Progenitor cell of endocrine pancreas (in vitro differentiated cells): Measurements from ENCODE around the gene FANCB. TPM values are rescaled to one million over a fixed set of nuclear protein-coding genes. Genes with fewer than 3 reads are reported as not detected.

ENCODE experiments used
- DNase-seq: peaks from one replicate; pipeline ENCODE4 v3.0.0; 2021; ENCODE audit warnings: low spot score; ENCODE audit not compliant: unreplicated experiment
- H3K27ac Mint-ChIP-seq: 2 replicates; pipeline ENCODE4 v1.8.0; 2021; ENCODE audit warnings: mild to moderate bottlenecking, moderate library complexity, mixed read lengths
- H3K27me3 Mint-ChIP-seq: 2 replicates; pipeline ENCODE4 v1.8.0; 2021; ENCODE audit warnings: mixed read lengths
- H3K36me3 Mint-ChIP-seq: 2 replicates; pipeline ENCODE4 v1.8.0; 2022; ENCODE audit warnings: mixed read lengths; ENCODE audit not compliant: insufficient read depth
- H3K4me1 Mint-ChIP-seq: 2 replicates; pipeline ENCODE4 v1.8.0; 2021; ENCODE audit warnings: low read depth, mixed read lengths
- H3K4me3 Mint-ChIP-seq: 2 replicates; pipeline ENCODE4 v1.8.0; 2021; ENCODE audit warnings: low read depth, mild to moderate bottlenecking, moderate library complexity, mixed read lengths
- H3K9me3 Mint-ChIP-seq: 2 replicates; pipeline ENCODE4 v1.8.0; 2021; ENCODE audit warnings: low read depth, mixed read lengths
- CTCF ChIP-seq: fragments of 200-600 bp; sonication (generic); IDR thresholded peaks from one replicate; pipeline ENCODE4 v1.5.0; 2021; ENCODE audit warnings: antibody characterized with exemption, mild to moderate bottlenecking; ENCODE audit not compliant: unreplicated experiment
- total RNA-seq: library from RNA; stranded (reverse); gene quantifications from 2 replicates; pipeline ENCODE4 v1.2.1, GENCODE V29; 2021

FANCB gene
- total RNA-seq, 1 donor from 2014 or later, result 8.0 TPM

- Mint-ChIP-seq H3K4me3 (peak overlapping the region; percentile 85), H3K36me3 (peaks cover 1% of the 10 kb centered on the region), H3K27ac (peak overlapping the region; percentile 71), H3K27me3 (no peaks in the 10 kb centered on the region), H3K4me1 (peaks cover 2% of the 10 kb centered on the region), H3K9me3 (peaks cover 20% of the 10 kb centered on the region)
- DNase-seq, result no peak
- TF ChIP-seq CTCF, result no peak
Observed at GRCh38 chrX:14873676-14874049, 794 bp upstream of the FANCB start.

GRCh38 chrX:14872355-14872754, 514 bp downstream of the FANCB start:
- Mint-ChIP-seq H3K36me3 (peaks cover 7% of the 10 kb centered on the region), H3K9me3 (peaks cover 28% of the 10 kb centered on the region), H3K4me3 (peak overlapping the region; percentile 85), H3K4me1 (peaks cover 2% of the 10 kb centered on the region), H3K27me3 (no peaks in the 10 kb centered on the region), H3K27ac (no peak overlapping the region)
- no peak for TF ChIP-seq CTCF
- no peak for DNase-seq

- H3K9me3 Mint-ChIP-seq, result peaks cover 32% of the 10 kb centered on the region
- no peak overlapping the region for H3K27ac Mint-ChIP-seq
- peaks cover 10% of the 10 kb centered on the region for H3K36me3 Mint-ChIP-seq
- TF ChIP-seq CTCF, result no peak
- H3K4me3 Mint-ChIP-seq, result peak overlapping the region; percentile 56
- no peaks in the 10 kb centered on the region for H3K27me3 Mint-ChIP-seq
- DNase-seq, result no peak
- peaks cover 2% of the 10 kb centered on the region for H3K4me1 Mint-ChIP-seq
Observed at GRCh38 chrX:14871767-14872166, 1.1 kb downstream of the FANCB start.

GRCh38 chrX:14865201-14865600, 7.7 kb downstream of the FANCB start:
- DNase-seq, result no peak
- Mint-ChIP-seq H3K9me3 (peaks cover 27% of the 10 kb centered on the region), H3K36me3 (peaks cover 10% of the 10 kb centered on the region), H3K4me3 (no peak overlapping the region), H3K27ac (no peak overlapping the region), H3K4me1 (no peaks in the 10 kb centered on the region), H3K27me3 (no peaks in the 10 kb centered on the region)
- no peak for TF ChIP-seq CTCF

- peaks cover 27% of the 10 kb centered on the region for H3K9me3 Mint-ChIP-seq
- no peak for DNase-seq
Observed at GRCh38 chrX:14864631-14865030, 8.2 kb downstream of the FANCB start.

More at GRCh38 chrX:14864631-14865030, 8.2 kb downstream of the FANCB start:
- Mint-ChIP-seq H3K27ac (no peak overlapping the region), H3K27me3 (no peaks in the 10 kb centered on the region), H3K4me1 (no peaks in the 10 kb centered on the region), H3K36me3 (peaks cover 10% of the 10 kb centered on the region), H3K4me3 (no peak overlapping the region)
- no peak for TF ChIP-seq CTCF
